Fibroblast of gingiva (primary cell): ENCODE data around the gene SLC10A6.

Experiments
- DNase-seq: peaks from one replicate; pipeline ENCODE4 v3.0.0-alpha.2; 2011; ENCODE audit warnings: low read depth

The SLC10A6 gene

DNA sequence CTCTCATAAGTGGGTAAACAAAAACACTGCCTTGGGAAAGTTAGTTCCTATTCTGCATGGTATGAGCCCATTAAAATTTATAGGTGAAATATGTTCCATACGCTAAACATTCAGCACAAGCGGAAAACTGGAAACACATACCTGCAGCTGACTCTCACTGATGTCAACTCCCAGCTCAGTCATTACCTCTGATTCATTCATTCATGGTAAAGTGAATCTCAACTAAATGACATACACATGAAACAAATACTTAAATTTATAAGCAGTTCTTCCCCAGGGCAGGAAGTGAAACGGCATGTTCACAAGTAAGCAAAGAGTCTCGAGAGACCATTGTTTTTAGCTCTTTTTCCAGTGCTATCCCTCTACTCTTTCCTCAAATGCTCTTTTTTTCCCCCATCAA lies 1.6 kb downstream of the SLC10A6 start:
- DNase-seq, result no peak

GRCh38 chr4:86846921-86847320 lies 2.3 kb downstream of the SLC10A6 start:
- peak; percentile 35 for DNase-seq

GRCh38 chr4:86845593-86845992 lies 3.6 kb downstream of the SLC10A6 start:
- DNase-seq, result no peak

- no peak for DNase-seq
Measured at GRCh38 chr4:86841309-86841708, 7.9 kb downstream of the SLC10A6 start.

GRCh38 chr4:86840858-86841257 lies 8.3 kb downstream of the SLC10A6 start:
- no peak for DNase-seq

DNA sequence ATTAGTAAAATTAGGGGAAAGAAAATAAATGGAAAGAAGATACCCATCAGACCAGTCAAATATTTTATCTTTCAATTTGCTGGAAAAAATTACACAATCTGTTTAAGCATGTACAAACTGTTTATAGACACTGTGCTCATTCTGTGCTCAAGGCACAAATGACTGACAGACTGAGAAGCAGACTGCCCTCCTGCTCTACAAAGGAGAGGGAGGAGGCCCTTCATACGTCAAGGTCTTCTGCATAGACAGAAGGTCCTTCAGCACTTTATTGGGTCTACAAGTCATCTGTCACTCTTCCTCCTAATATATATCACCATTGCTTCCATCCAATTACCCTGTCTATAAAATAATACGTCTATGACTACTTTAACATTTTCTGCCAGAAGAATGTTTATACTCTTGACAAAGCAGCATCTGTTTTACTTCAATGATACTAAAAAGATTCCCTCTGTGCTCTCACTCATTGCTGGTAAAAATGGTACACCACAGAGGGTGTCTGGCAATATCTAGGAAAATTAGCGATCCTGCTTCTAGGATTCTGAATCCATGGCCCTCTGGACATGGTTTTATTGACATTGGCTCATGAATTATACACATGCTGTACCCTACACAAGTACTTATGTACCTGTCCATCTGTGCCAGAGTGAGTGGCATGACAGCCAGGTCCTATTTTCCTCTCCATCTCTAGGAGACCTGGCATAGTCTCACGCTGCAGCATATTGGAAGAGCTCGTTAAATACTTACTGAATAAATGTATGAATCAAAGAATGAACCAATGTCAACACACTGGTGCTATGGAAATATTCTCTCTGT lies 11.3 kb downstream of the SLC10A6 start:
- no peak for DNase-seq

DNA sequence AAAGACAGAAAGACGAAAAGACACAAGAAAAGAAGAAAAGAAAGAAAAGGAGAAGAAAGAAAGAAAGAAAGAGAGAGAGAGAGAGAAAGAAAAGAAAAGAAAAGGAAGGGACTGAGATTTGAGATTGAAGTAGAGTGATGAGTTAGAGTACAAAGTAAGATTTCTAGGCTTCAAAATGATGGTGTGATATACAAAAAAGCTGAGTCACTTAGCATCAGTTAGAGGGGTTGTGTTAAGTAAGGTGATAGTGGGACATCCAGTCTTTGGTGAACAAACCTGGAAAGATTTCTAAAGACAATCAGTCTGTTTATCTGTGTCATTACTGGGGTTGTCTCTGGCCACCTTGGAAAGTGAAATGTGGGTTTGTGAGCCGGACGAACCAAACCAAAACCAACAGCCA lies 13.5 kb downstream of the SLC10A6 start:
- DNase-seq, result no peak

- DNase-seq, result peak; percentile 31
Measured at GRCh38 chr4:86834901-86835300, 14.3 kb downstream of the SLC10A6 start.

DNA sequence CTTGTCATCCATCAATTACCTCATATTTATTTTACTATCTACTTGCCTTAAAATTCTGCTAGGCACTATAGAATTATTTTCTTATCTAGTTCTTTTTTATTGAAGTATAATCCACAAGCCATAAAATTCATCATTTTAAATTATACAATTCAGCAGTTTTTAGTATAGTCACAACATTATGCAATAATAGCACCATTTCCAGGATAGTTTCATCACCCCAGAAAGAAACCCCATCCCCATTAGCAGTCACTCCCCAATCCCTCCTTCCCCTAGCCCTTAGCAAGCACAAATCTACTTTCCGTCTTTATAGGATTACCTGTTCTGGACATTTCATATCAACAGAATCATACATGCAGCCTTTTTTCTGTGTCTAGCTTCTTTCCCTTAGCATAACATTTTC lies 15.6 kb downstream of the SLC10A6 start:
- DNase-seq, result no peak

- peak; percentile 90 for DNase-seq
Measured at GRCh38 chr4:86831262-86832130, 17.7 kb downstream of the SLC10A6 start.

GRCh38 chr4:86825511-86825910 lies 23.7 kb downstream of the SLC10A6 start:
- DNase-seq, result no peak

- no peak for DNase-seq
Measured at GRCh38 chr4:86822136-86822535, 27.0 kb downstream of the SLC10A6 start.

DNA sequence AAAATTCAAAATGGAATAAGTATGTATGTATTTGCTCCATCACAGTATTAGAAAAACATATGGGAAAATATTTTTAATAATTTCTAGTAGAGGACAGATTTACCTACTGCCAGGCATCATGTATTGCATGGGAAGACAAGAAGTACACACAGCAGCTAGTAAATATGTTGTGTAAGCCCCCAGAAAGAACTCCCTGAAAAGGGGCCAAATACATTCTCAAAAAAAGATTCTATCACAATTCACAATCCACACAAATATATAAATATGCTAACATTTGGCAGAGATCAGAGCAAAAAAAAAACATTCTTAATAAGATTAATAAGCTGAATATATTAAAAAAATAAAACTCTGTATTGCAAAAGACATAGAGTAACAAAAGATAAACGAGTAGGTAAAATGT lies 28.0 kb downstream of the SLC10A6 start:
- DNase-seq, result no peak

DNA sequence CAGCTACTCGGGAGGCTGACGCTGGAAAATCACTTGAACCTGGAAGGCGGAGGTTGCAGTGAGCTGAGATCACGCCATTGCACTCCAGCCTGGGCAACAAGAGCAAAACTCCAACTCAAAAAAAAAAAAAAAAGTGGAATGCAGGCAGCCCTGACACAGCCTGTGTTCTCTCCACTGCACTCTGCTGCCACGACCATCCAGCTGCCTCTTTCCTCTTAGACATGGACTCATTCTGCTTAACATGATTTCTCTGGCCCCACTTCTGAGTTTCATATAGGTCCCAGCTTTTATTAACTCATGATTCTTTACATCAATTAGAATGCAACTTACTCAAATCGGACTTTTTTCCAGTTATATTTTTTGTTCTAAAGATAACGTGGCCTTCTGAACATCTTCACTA lies 29.6 kb downstream of the SLC10A6 start:
- no peak for DNase-seq

GRCh38 chr4:86818841-86819240 lies 30.3 kb downstream of the SLC10A6 start:
- DNase-seq, result no peak

GRCh38 chr4:86818211-86818610 lies 31.0 kb downstream of the SLC10A6 start:
- DNase-seq, result peak; percentile 41

DNA sequence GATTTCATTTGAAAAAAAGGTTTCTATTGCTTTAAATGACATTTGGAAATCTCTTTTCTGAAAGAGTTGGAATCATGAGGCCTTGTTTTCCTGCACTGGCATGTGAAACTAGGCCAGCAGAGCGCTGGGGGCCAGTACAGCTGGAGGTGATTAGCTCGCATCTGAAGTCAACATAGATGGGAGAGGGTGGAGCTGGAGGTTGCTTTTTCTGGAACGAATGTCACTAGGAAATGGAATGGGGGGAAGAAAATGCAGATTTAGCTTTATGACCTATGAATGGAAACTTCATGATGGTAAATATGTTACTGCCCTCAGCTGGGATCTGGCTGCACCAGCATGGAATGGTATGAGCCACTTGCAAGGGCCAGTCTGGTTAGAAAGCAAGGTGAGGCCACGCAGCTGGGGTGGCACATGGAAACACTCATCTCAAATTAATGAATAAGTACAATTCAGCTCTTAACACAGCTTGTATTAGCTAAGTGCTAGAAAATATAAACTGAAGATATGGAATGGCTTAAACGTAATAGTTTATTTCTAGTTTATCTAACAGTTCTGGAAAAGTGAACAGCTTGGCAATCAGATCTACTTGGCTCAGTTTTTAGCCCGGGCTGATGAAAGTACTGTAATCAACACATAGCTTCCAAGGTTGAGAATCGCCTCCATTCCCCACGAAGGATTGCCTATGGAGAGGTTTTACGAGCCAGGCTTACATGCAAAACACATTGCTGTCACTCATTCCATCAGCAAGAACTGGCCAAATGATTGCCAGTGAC lies 32.5 kb downstream of the SLC10A6 start:
- peak; percentile 96 for DNase-seq

- DNase-seq, result no peak
Measured at GRCh38 chr4:86815653-86816052, 33.5 kb downstream of the SLC10A6 start.

GRCh38 chr4:86810847-86811246 lies 38.3 kb downstream of the SLC10A6 start:
- DNase-seq, result no peak

GRCh38 chr4:86809809-86810208 lies 39.4 kb downstream of the SLC10A6 start:
- no peak for DNase-seq

DNA sequence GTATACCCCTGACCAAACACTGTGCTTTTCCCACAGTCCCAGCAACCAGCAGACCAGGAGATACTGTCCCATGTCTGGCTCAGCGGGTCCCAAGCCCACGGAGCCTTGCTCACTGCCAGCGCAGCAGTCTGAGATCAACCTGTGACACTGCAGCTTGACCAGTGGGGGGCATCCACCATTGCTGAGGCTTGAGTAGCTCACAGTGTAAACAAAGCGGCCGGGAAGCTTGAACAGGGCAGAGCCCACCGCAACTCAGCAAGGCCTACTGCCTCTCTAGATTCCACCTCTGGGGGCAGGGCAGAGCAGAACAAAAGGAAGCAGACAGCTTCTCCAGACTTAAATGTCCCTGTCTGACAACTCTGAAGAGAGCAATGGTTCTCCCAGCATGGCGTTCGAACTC lies 58.1 kb downstream of the SLC10A6 start:
- DNase-seq, result no peak

GRCh38 chr4:86788826-86789225 lies 60.4 kb downstream of the SLC10A6 start:
- no peak for DNase-seq
